Upper lobe of left lung (tissue), 4 donors: Measurements from ENCODE around the gene RERE.

Source experiments
- EP300 ChIP-seq, 4 donors: sonication (generic); formaldehyde crosslinking; IDR thresholded peaks; one replicate each; pipeline ENCODE4 v1.5.1; 2017; ENCODE audit warnings: antibody characterized with exemption in 4 of 4, control low read depth in 2 of 4
- POLR2A ChIP-seq, 4 donors: fragments of 450-650 bp; IDR thresholded peaks; one replicate each; pipeline ENCODE4 v1.5.1; 2016 to 2017; ENCODE audit warnings: antibody characterized with exemption in 4 of 4, mild to moderate bottlenecking in 2 of 4
- POLR2AphosphoS5 ChIP-seq, 2 donors: sonication (generic); formaldehyde crosslinking; IDR thresholded peaks; one replicate each; pipeline ENCODE4 v1.5.1; 2017; ENCODE audit warnings: antibody characterized with exemption in 2 of 2
- TF ChIP-seq, protein P1 (sequence below), 6 experiments: fragments of 450-650 bp in 4 of 6; fragments of 200-600 bp in 2 of 6; sonication (generic) in 2 of 6; IDR thresholded peaks; one replicate each; pipeline ENCODE4 v1.5.1; 2016 to 2019; ENCODE audit warnings: antibody characterized with exemption in 6 of 6

GRCh38 chr1:8789314-8790214 is 27.9 kb downstream of the RERE start:
- TF ChIP-seq POLR2AphosphoS5 (IDR thresholded peaks at IDR 0.05) (no peak), POLR2A (IDR thresholded peaks at IDR 0.05) (no peak), EP300 (IDR thresholded peaks at IDR 0.05) (no peak)
- TF ChIP-seq, protein P1, sequence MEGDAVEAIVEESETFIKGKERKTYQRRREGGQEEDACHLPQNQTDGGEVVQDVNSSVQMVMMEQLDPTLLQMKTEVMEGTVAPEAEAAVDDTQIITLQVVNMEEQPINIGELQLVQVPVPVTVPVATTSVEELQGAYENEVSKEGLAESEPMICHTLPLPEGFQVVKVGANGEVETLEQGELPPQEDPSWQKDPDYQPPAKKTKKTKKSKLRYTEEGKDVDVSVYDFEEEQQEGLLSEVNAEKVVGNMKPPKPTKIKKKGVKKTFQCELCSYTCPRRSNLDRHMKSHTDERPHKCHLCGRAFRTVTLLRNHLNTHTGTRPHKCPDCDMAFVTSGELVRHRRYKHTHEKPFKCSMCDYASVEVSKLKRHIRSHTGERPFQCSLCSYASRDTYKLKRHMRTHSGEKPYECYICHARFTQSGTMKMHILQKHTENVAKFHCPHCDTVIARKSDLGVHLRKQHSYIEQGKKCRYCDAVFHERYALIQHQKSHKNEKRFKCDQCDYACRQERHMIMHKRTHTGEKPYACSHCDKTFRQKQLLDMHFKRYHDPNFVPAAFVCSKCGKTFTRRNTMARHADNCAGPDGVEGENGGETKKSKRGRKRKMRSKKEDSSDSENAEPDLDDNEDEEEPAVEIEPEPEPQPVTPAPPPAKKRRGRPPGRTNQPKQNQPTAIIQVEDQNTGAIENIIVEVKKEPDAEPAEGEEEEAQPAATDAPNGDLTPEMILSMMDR (IDR thresholded peaks at IDR 0.05): no peak
